ENCODE data around the gene PNRC2. TPM values are rescaled to one million over a fixed set of nuclear protein-coding genes. Genes with fewer than 3 reads are reported as not detected.

The PNRC2 gene
- total RNA-seq, 3 donors from 2014 or later (not counting 1 experiment from before 2014, with no cell fraction given) = 124 to 205 (median 180) TPM

GRCh38 chr1:23911921-23912320 lies 47.7 kb upstream of the PNRC2 start:
- no peak for TF ChIP-seq CTCF (IDR thresholded peaks at IDR 0.05)
- Histone ChIP-seq H3K9me3 (ENCODE audit: control insufficient read depth, insufficient read depth, low read length) (no peaks in the 10 kb centered on the region), H3K27me3 (ENCODE audit: control insufficient read depth, insufficient read depth, low read length) (no peaks in the 10 kb centered on the region), H3K4me1 (ENCODE audit: control insufficient read depth, insufficient read depth, low read length) (peaks cover 87% of the 10 kb centered on the region), H3K27ac (ENCODE audit: low read length) (peak overlapping the region; percentile 44), H3K36me3 (ENCODE audit: control insufficient read depth, insufficient read depth, low read length) (no peaks in the 10 kb centered on the region), H3K4me3 (ENCODE audit: low read length) (peak overlapping the region; percentile 31)
- no peaks in the 10 kb centered on the region for H3K36me3 Mint-ChIP-seq
- no peak for DNase-seq
- peak overlapping the region; percentile 50 to 89 for H3K27ac Mint-ChIP-seq
- intact Hi-C loops (cut with micrococcal nuclease) = loop anchor here (2.0 kb wide), 1 partner anchor 15 kb away; no protein-coding TSS in a partner anchor
- WGBS (ENCODE audit: insufficient coverage) = 69% methylated on average over 8 of the region's 8 CpGs
- no peak for ATAC-seq
- no peaks in the 10 kb centered on the region for H3K9me3 Mint-ChIP-seq
- H3K27me3 Mint-ChIP-seq (ENCODE audit: low read depth in 2 of 2) = peaks cover 0 to 3% of the 10 kb centered on the region in 2 donors
- H3K4me1 Mint-ChIP-seq = peaks cover 58 to 69% of the 10 kb centered on the region in 2 donors
- peak overlapping the region; percentile 63 for H3K4me3 Mint-ChIP-seq

GRCh38 chr1:23913212-23913880 lies 46.3 kb upstream of the PNRC2 start, which contains the start of gene CNR2:
TSS of gene CNR2 (minus strand) at chr1:23913362. CDS start at chr1:23875617, 37,745 bp downstream.
- H3K36me3 Mint-ChIP-seq = no peaks in the 10 kb centered on the region
- peak within 1 kb of the TSS; percentile 63 for H3K4me3 Mint-ChIP-seq
- no peaks in the 10 kb centered on the region for H3K9me3 Mint-ChIP-seq
- H3K27me3 Mint-ChIP-seq (ENCODE audit: low read depth in 2 of 2) = peaks cover 0 to 3% of the 10 kb centered on the region in 2 donors
- peaks cover 58 to 70% of the 10 kb centered on the region in 2 donors for H3K4me1 Mint-ChIP-seq
- H3K27ac Mint-ChIP-seq = peak within 1 kb of the TSS; percentile 50 to 89
- H3K27ac ChIP-seq (ENCODE audit: low read length) = peak within 1 kb of the TSS; percentile 44
- under 1% methylated on average over 6 of the region's 7 CpGs for WGBS (ENCODE audit: insufficient coverage)
- H3K9me3 ChIP-seq (ENCODE audit: control insufficient read depth, insufficient read depth, low read length) = no peaks in the 10 kb centered on the region
- peaks cover 76% of the 10 kb centered on the region for H3K4me1 ChIP-seq (ENCODE audit: control insufficient read depth, insufficient read depth, low read length)
- no peaks in the 10 kb centered on the region for H3K27me3 ChIP-seq (ENCODE audit: control insufficient read depth, insufficient read depth, low read length)
- TF ChIP-seq CTCF (IDR thresholded peaks at IDR 0.05) = no peak
- no peaks in the 10 kb centered on the region for H3K36me3 ChIP-seq (ENCODE audit: control insufficient read depth, insufficient read depth, low read length)
- H3K4me3 ChIP-seq (ENCODE audit: low read length) = peak within 1 kb of the TSS; percentile 31
- ATAC-seq (peak; percentile 30 to 62 (median 55)), DNase-seq (peak; percentile 29 to 46)
- intact Hi-C loops (cut with micrococcal nuclease) = no loop called here

- H3K4me3 ChIP-seq (ENCODE audit: low read length) = no peak overlapping the region
- no peak for ATAC-seq
- no peak overlapping the region for H3K4me3 Mint-ChIP-seq
- no peaks in the 10 kb centered on the region for H3K36me3 Mint-ChIP-seq
- no peaks in the 10 kb centered on the region for H3K36me3 ChIP-seq (ENCODE audit: control insufficient read depth, insufficient read depth, low read length)
- peak overlapping the region in 1 of 2 donors; percentile 58 for H3K27ac Mint-ChIP-seq
- peaks cover 43 to 55% of the 10 kb centered on the region in 2 donors for H3K4me1 Mint-ChIP-seq
- no peak for DNase-seq
- no peaks in the 10 kb centered on the region for H3K27me3 ChIP-seq (ENCODE audit: control insufficient read depth, insufficient read depth, low read length)
- TF ChIP-seq CTCF (IDR thresholded peaks at IDR 0.05) = no peak
- no peak overlapping the region for H3K27ac ChIP-seq (ENCODE audit: low read length)
- WGBS (ENCODE audit: insufficient coverage) = 94% methylated on average over 3 of the region's 4 CpGs
- H3K4me1 ChIP-seq (ENCODE audit: control insufficient read depth, insufficient read depth, low read length) = peaks cover 62% of the 10 kb centered on the region
- H3K27me3 Mint-ChIP-seq (ENCODE audit: low read depth in 2 of 2) = peaks cover 0 to 3% of the 10 kb centered on the region in 2 donors
- no peaks in the 10 kb centered on the region for H3K9me3 Mint-ChIP-seq
- no peaks in the 10 kb centered on the region for H3K9me3 ChIP-seq (ENCODE audit: control insufficient read depth, insufficient read depth, low read length)
- intact Hi-C loops (cut with micrococcal nuclease) = no loop called here
Observed at GRCh38 chr1:23914921-23915320, 44.7 kb upstream of the PNRC2 start.
